HG02759 (cell line): ENCODE results near the gene SPTY2D1.
"Not testable (repeated sequence)": the region's sequence is repeated elsewhere in the genome, so short reads cannot be mapped to it uniquely, and the experiment has no call there.

ENCODE experiments used
- ATAC-seq: cut with Tn5 transposase; IDR thresholded peaks from one replicate; pipeline ENCODE4 v1.9.1; 2021; ENCODE audit warnings: mild to moderate bottlenecking, moderate library complexity; ENCODE audit not compliant: unreplicated experiment

SPTY2D1 gene

DNA sequence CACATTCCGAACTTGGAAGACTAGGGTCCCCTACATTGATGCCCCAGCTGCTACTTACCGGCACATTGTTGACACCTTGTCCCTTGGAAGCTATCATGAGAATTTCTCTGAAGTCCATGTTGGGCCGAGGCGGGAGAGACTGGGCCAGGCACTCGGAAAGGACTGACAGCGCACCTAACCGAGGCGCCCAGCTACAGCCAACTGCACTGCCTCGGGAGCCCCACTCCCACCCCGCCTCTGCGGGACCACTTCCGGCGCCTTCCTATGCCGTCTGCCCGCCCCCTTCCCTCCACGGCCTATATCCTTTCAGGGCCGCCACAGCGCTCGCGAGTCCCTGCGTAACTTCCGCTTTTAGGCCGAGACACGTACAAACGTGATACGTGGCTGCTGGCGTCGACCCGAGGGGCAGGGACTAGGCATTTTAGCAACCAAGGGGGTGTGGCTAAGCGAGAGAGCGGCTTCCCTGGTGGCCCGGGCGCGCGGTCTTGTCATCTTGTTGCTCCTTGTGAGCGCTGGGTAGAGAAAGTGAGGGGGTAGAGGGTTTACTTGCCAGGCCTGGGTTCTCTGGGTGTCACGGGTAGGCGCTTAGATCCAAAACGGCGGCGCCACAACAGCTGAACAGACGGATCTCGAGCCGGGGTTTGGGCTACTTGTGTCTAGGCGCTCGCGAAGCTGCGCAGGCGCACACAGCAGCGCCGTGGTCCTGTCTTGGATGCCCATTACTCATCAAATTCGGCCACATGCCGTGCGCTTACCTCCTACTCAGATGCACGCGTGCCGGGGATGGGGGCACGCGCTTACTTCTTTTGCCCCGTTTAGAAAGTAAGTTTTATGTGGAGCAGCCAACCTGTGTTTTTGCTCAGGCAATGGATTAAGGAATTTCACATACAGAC lies at the start of gene SPTY2D1:
TSS of gene SPTY2D1 (minus strand) at position 203 of the 893 bp plus-strand sequence. CDS start at position 118, 85 bp downstream.
- ATAC-seq = peak; percentile 97

- no peak for ATAC-seq
Observed at GRCh38 chr11:18682466-18682865, 48.3 kb upstream of the SPTY2D1 start.

- not testable (repeated sequence) for ATAC-seq
Observed at GRCh38 chr11:18681949-18682348, 47.8 kb upstream of the SPTY2D1 start.

GRCh38 chr11:18677560-18677959 lies 43.4 kb upstream of the SPTY2D1 start:
- no peak for ATAC-seq

GRCh38 chr11:18676803-18677202 lies 42.7 kb upstream of the SPTY2D1 start:
- ATAC-seq = no peak

DNA sequence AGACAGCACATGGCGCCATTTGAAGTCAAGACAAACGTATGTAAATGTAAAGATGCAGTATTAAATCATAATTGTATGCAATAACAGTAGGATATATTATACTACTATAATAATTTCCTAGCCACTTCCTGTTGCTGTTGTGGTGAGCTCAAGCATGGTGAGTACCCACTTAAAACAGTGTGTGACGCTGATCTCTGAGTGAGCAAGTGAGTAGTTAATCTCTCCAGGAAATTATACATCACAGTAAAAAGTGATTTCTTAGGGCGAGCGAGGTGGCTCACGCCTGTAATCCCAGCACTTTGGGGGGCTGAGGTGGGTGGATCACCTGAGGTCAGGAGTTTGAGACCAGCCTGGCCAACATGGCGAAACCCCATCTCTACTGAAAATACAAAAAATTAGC lies 38.1 kb upstream of the SPTY2D1 start:
- ATAC-seq = not testable (repeated sequence)

DNA sequence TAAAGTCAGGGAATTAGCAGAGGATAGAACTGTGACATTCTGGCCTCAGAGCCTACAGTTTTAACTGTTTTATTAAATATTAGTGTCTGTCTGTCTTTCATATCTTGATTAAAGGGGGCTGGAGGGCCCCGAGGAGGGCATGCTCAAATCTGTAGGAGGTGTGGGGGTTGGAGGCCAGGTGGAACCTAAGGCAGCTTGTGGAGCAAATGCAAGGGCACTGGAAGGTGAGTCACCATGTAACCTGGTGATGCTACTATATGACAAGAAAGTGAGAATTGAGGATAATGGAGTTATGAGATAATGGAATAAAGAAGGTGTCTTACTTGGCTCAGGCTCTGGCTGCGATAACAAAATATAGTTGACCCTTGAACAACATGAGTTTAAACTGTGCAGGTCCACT lies 37.1 kb upstream of the SPTY2D1 start:
- no peak for ATAC-seq

- ATAC-seq = no peak
Observed at GRCh38 chr11:18669711-18670110, 35.6 kb upstream of the SPTY2D1 start.

DNA sequence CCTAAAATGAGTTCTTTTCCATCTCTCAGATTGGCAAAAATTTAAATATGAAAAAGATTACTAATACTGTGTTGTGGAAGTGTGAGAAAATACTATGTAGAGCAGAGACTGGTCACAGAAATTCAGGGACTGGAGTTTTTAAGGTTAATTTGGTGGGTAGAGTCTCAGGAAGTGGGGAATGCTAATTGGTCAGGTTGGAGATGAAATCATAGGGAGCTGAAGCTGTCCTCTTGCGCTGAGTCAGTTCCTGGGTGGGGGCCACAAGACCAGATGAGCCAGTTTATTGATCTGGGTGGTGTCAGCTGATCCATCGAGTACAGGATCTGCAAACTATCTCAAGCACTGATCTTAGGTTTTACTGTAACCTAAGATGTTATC lies 35.1 kb upstream of the SPTY2D1 start:
- ATAC-seq = no peak

DNA sequence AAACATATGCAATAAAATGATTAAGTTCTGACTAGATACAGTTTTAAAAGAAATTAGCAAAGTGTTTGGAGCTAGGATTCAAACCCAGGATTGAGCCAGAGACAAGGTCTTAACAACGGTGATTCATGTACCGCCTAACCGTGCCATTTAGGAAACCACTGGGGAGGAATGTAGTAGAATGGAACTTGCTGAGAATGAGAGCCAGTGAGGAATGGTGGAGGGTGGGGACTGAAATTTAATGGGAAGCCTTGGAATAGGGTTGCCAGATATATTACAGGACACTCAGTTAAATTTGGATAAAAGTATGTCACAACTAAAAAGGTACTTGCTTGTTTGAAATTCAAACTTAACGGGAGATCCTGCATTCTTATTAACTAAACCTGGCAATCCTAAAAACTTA lies 34.0 kb upstream of the SPTY2D1 start:
- ATAC-seq = no peak

GRCh38 chr11:18665353-18665872 lies 31.3 kb upstream of the SPTY2D1 start:
- ATAC-seq = not testable (repeated sequence)

DNA sequence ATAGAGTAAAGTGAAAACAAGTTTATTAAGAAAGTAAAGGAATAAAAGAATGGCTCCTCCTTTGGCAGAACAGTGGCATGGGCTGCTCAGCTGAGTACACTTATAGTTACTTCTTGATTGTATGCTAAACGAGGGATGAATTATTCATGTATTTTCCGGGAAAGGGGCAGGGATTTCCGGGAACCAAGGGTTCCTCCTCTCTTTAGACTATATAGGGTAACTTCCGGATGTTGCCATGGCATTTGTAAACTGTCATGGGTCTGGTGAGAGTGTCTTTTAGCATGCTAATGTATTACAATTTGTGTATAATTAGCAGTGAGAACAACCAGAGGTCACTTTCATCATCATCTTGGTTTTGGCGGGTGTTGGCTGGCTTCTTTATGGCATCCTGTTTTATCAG lies 23.5 kb upstream of the SPTY2D1 start:
- ATAC-seq = no peak

DNA sequence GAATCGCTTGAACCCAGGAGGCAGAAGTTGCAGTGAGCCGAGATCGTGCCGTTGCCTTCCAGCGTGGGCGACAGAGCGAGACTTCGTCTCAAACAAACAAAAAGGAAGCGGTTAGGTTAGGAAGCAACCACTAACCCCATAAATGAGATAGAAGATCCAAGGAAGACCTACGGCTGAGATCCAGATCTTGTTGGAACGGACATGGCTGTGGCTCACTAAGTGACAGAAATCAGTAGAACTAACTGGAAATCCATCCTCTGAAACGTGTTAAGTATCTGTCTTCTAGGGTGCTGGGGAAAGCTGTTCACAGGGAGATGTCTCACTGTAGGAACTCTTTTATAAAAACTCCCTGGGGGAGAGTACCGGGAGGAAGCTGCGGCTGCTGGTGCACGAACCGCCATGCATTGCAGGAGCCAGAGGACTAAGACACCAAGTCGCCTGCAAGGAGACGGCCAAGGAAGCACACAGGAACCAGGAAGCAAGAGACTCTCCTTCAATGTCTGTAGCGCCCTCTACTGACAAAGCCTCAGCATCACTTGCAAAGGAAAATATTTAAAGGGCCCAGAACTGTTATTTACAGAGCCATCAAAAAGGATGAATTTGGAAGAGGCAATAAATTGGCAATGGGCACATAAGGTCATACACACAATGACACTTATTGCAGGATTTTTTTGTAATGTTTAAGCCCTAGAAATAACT lies 16.9 kb upstream of the SPTY2D1 start:
- ATAC-seq = no peak

DNA sequence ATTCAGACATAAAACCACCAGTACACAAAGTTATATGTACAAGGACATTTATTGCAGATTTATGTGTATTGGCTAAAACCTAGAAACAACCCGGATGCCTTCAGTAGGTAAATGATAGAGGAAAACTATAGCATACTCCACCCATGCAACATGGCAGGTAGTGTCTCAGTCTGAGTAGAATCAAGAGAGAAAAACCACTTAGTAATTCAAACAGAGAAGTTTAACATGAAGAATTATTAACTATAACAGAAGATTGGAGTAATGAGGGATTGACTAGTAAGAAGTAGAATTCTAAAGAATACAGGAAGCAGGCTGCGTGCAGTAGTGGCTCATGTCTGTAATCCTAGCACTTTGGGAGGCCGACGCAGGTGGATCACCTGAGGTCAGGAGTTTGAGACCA lies 16.2 kb upstream of the SPTY2D1 start:
- no peak for ATAC-seq

DNA sequence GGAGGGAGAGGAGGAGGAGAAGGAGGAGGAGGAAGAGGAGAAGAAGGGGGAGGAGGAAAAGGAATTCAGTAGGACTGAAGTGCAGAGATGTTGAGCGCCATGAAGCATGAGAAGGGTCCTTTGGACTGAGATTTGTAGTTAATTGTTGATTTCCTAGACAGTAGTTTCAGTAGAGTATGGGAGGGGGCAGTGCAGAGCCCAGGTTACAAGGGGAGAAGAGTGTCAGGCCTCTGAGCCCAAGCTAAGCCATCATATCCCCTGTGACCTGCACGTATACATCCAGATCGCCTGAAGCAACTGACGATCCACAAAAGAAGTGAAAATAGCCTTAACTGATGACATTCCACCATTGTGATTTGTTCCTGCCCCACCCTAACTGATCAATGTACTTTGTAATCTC lies 8.9 kb upstream of the SPTY2D1 start:
- not testable (repeated sequence) for ATAC-seq

GRCh38 chr11:18641677-18642076 lies 7.5 kb upstream of the SPTY2D1 start:
- no peak for ATAC-seq

GRCh38 chr11:18633256-18634139 lies 644 bp downstream of the SPTY2D1 start:
- ATAC-seq = peak; percentile 59

DNA sequence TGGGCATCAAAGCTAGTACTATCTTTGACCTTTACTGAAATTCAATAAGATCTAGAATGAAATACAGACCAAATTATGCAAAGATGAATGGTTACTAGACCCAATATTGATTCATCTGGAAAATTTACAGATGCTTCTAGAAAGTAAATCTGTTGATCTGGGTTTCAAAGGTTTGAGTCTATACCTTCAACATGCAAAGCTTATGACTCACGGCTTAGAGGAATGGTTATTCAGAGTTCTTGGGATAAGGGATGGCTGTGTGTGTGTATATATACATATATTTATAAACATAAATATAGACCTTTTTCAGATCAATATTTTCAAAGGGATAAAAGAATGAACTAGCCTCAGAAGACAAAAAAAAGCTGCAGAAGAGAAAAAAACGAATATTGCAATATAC lies 1.3 kb downstream of the SPTY2D1 start:
- no peak for ATAC-seq

DNA sequence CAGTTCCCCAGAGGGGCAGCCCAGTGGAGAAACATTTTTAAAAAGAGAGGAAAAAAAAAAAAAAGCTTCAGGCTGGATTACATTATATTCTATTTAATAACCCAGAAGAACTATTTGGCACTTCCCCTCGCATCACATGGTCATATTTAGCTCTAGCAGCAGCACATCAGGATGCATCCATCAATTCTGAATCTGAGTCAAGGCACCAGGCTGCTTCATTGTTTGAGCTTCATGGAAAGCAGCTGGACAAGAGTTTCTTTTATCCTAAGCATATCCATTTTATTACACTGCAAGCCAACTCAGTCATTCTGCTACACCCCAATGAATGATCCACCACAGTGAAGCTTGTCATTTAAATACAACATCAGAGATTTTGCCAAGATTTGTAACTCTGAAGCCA lies 10.0 kb downstream of the SPTY2D1 start:
- ATAC-seq = no peak

- ATAC-seq = no peak
Observed at GRCh38 chr11:18623707-18624106, 10.4 kb downstream of the SPTY2D1 start.
